Right lobe of liver (tissue), 4 donors: ENCODE data around the gene IFNAR1.

Experiments used
- POLR2A ChIP-seq: fragments of 450-650 bp; IDR thresholded peaks from one replicate; pipeline ENCODE4 v1.6.1; 2017; ENCODE audit warnings: antibody characterized with exemption, mild to moderate bottlenecking
- TF ChIP-seq, protein P1 (sequence below), 4 donors: fragments of 200-600 bp in 3 of 4; fragments of 450-650 bp in 1 of 4; IDR thresholded peaks; one replicate each; pipeline versions ENCODE4 v1.5.1 to v1.8.0; 2016 to 2022; ENCODE audit warnings: antibody characterized with exemption in 4 of 4, mild to moderate bottlenecking in 2 of 4
- donor health status: DM: no; HTN: no; CAD: no.
- donor health status: DM: no; HTN: no; CAD: no.
- donor health status: DM: no; HTN: yes; CAD: no.

DNA sequence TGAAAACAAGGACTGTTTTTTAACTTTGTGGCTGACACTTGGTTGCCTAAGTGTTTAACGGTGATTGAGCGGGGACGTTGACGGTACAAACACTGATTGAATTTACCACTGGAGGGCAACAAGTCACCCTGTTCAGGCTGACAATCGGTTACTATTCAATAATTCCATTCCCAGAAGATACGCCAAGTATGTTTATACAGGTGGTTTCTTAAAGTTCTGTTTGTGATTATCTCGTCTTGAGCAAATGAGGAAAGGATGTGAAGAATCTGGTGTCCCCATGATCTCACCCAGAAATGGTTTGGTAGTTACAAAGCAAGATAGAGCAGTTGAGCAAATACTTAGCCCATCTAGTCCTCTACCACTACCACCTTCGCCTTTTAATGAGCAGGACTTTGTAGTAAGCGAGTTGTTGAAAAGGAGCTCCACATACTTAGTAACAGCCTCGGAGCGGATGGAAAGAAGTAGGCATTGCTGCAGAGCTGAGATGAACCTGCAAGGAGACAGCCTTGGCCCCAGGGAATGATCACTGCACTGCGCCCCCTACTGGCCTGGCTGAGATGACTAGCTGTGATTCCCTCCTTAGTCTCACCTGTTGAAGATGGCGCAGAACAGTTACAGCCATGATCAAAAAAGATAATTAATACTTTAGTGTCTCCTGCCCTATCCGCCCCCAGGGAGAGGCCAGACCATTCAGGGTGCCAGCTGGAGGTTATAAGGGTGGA lies 36.3 kb downstream of the IFNAR1 start:
- TF ChIP-seq POLR2A, result no peak
- TF ChIP-seq, protein P1, sequence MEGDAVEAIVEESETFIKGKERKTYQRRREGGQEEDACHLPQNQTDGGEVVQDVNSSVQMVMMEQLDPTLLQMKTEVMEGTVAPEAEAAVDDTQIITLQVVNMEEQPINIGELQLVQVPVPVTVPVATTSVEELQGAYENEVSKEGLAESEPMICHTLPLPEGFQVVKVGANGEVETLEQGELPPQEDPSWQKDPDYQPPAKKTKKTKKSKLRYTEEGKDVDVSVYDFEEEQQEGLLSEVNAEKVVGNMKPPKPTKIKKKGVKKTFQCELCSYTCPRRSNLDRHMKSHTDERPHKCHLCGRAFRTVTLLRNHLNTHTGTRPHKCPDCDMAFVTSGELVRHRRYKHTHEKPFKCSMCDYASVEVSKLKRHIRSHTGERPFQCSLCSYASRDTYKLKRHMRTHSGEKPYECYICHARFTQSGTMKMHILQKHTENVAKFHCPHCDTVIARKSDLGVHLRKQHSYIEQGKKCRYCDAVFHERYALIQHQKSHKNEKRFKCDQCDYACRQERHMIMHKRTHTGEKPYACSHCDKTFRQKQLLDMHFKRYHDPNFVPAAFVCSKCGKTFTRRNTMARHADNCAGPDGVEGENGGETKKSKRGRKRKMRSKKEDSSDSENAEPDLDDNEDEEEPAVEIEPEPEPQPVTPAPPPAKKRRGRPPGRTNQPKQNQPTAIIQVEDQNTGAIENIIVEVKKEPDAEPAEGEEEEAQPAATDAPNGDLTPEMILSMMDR (IDR thresholded peaks at IDR 0.05), result peak; percentile 69 to 83 (median 74)
